ENCODE data around the gene LCP2.

LCP2 gene

GRCh38 chr5:170297589-170298462 lies at the start of gene LCP2:
Gene LCP2 (minus strand): TSS chr5:170297777. CDS start chr5:170297611, 166 bp downstream.
- DNase-seq = no peak

- DNase-seq = no peak
Measured at GRCh38 chr5:170347022-170347567, 49.5 kb upstream of the LCP2 start.

GRCh38 chr5:170345971-170346370 lies 48.4 kb upstream of the LCP2 start:
- DNase-seq = no peak

- DNase-seq = no peak
Measured at GRCh38 chr5:170343177-170343576, 45.6 kb upstream of the LCP2 start.

GRCh38 chr5:170342153-170342725 lies 44.7 kb upstream of the LCP2 start:
- DNase-seq = no peak

GRCh38 chr5:170341545-170341944 lies 44.0 kb upstream of the LCP2 start:
- DNase-seq = no peak

- no peak for DNase-seq
Measured at GRCh38 chr5:170339780-170340167, 42.2 kb upstream of the LCP2 start.

GRCh38 chr5:170338933-170339779 lies 41.6 kb upstream of the LCP2 start:
- DNase-seq = no peak

- no peak for DNase-seq
Measured at GRCh38 chr5:170338291-170338690, 40.7 kb upstream of the LCP2 start.

GRCh38 chr5:170337045-170337733 lies 39.6 kb upstream of the LCP2 start:
- DNase-seq = no peak

GRCh38 chr5:170336065-170336464 lies 38.5 kb upstream of the LCP2 start:
- no peak for DNase-seq

GRCh38 chr5:170334626-170335025 lies 37.0 kb upstream of the LCP2 start:
- no peak for DNase-seq

GRCh38 chr5:170333161-170333910 lies 35.8 kb upstream of the LCP2 start:
- no peak for DNase-seq

- no peak for DNase-seq
Measured at GRCh38 chr5:170332058-170332457, 34.5 kb upstream of the LCP2 start.

GRCh38 chr5:170330568-170331054 lies 33.0 kb upstream of the LCP2 start:
- no peak for DNase-seq

- DNase-seq = no peak
Measured at GRCh38 chr5:170329524-170329923, 31.9 kb upstream of the LCP2 start.

- DNase-seq = no peak
Measured at GRCh38 chr5:170327829-170328228, 30.3 kb upstream of the LCP2 start.

- no peak for DNase-seq
Measured at GRCh38 chr5:170327168-170327567, 29.6 kb upstream of the LCP2 start.

- no peak for DNase-seq
Measured at GRCh38 chr5:170319301-170319700, 21.7 kb upstream of the LCP2 start.

GRCh38 chr5:170317499-170317898 lies 19.9 kb upstream of the LCP2 start:
- no peak for DNase-seq

- no peak for DNase-seq
Measured at GRCh38 chr5:170316937-170317336, 19.4 kb upstream of the LCP2 start.

GRCh38 chr5:170315154-170315553 lies 17.6 kb upstream of the LCP2 start:
- peak; percentile 85 for DNase-seq

All from left hindlimb (tissue), 1 donor.